Right lobe of liver (tissue), 4 donors: ENCODE data around the gene RALGAPA2.

ENCODE experiments used
- CTCF ChIP-seq, 4 donors: fragments of 200-600 bp in 3 of 4; fragments of 450-650 bp in 1 of 4; IDR thresholded peaks; one replicate each; pipeline versions ENCODE4 v1.5.1 to v1.8.0; 2016 to 2022; ENCODE audit warnings: antibody characterized with exemption in 4 of 4, mild to moderate bottlenecking in 2 of 4
- POLR2A ChIP-seq: fragments of 450-650 bp; IDR thresholded peaks from one replicate; pipeline ENCODE4 v1.6.1; 2017; ENCODE audit warnings: antibody characterized with exemption, mild to moderate bottlenecking
- donor health status: DM: no; HTN: no; CAD: no.
- donor health status: DM: no; HTN: no; CAD: no.
- donor health status: DM: no; HTN: yes; CAD: no.

- TF ChIP-seq CTCF (IDR thresholded peaks at IDR 0.05) (no peak), POLR2A (no peak)
Measured at GRCh38 chr20:20500312-20500711, 212.1 kb downstream of the RALGAPA2 start.
